ENCODE data around the gene SHBG. TPM values are rescaled to one million over a fixed set of nuclear protein-coding genes. Genes with fewer than 3 reads are reported as not detected.
"Not testable (repeated sequence)": the region's sequence is repeated elsewhere in the genome, so short reads cannot be mapped to it uniquely, and the experiment has no call there.

Gene SHBG
- total and polyA plus RNA-seq, 2 of the 8 experiments (the other 6 are each of a cell fraction or from before 2014, with no cell fraction given): 1.1 to 1.2 TPM

- not testable (repeated sequence) for DNase-seq (ENCODE audit: low read depth in 1 of 2, low spot score in 2 of 2)
These were observed 4.2 kb upstream of the SHBG start for GRCh38 chr17:7625749-7626148.

More at GRCh38 chr17:7625749-7626148, 4.2 kb upstream of the SHBG start:
- not testable (repeated sequence) for H2AFZ ChIP-seq (ENCODE audit: low read length); H3K4me3 ChIP-seq (ENCODE audit: extremely low read depth in 1 of 4, insufficient read depth in 2 of 4, low read depth in 3 of 4, low read length in 4 of 4); H3K4ac ChIP-seq (replicated peaks; ENCODE audit: insufficient read length, low read depth, low read length); H2BK20ac ChIP-seq (ENCODE audit: low read length); H3K27me3 ChIP-seq (replicated peaks in 1 of 4; ENCODE audit: control insufficient read depth in 3 of 4, extremely low read depth in 1 of 4, insufficient read depth in 3 of 4, low read length in 3 of 4); H4K20me1 ChIP-seq (replicated peaks in 1 of 2; ENCODE audit: control insufficient read depth in 1 of 2, insufficient read depth in 2 of 2, low read length in 2 of 2); H3K23me2 ChIP-seq (ENCODE audit: low read depth, low read length); FAIRE-seq; H4K5ac ChIP-seq (ENCODE audit: insufficient read length, low read depth, low read length); H3K4me2 ChIP-seq (ENCODE audit: insufficient read depth in 1 of 2, low read depth in 2 of 2, low read length in 2 of 2); H3K23ac ChIP-seq (ENCODE audit: insufficient read length); H2BK15ac ChIP-seq (ENCODE audit: low read length); H2BK12ac ChIP-seq (ENCODE audit: low read depth, low read length); H2AK5ac ChIP-seq (ENCODE audit: low read depth, low read length); H2BK120ac ChIP-seq (replicated peaks; ENCODE audit: low read depth, low read length); H2BK5ac ChIP-seq (ENCODE audit: low read depth, low read length); H3K9me3 ChIP-seq (ENCODE audit: insufficient read depth in 2 of 2, low read depth in 1 of 2, low read length in 1 of 2); H3K4me1 ChIP-seq (replicated peaks in 1 of 4; ENCODE audit: control insufficient read depth in 3 of 4, insufficient read depth in 4 of 4, low read length in 3 of 4); H4K91ac ChIP-seq (replicated peaks; ENCODE audit: insufficient read length, low read length); H3K79me2 ChIP-seq (ENCODE audit: control insufficient read depth in 1 of 2, insufficient read depth in 2 of 2, low read length in 2 of 2); H3K36me3 ChIP-seq (ENCODE audit: control insufficient read depth in 2 of 4, insufficient read depth in 4 of 4, low read length in 3 of 4); H3K14ac ChIP-seq (ENCODE audit: insufficient read length); H3K79me1 ChIP-seq (ENCODE audit: low read depth, low read length); H3K9ac ChIP-seq (replicated peaks in 1 of 4; ENCODE audit: extremely low read depth in 1 of 4, low read depth in 3 of 4, low read length in 3 of 4); H3K27ac ChIP-seq (ENCODE audit: low read depth, low read length); H4K8ac ChIP-seq (ENCODE audit: extremely low read depth, insufficient read depth, low read length); H3K18ac ChIP-seq (ENCODE audit: extremely low read depth, low read length); H3K56ac ChIP-seq (replicated peaks; ENCODE audit: insufficient read length, low read depth, low read length)
- POLR2A ChIA-PET (ENCODE audit: partially characterized antibody): interaction anchor here (2.7 to 79.4 kb wide), 3 partner anchors 11 to 41 kb away, joined by 15 to 2272 read pairs (median 19); partner anchors contain the start of genes ATP1B2, FXR2, SOX15 and TP53
- CTCF ChIA-PET (ENCODE audit: partially characterized antibody): interaction anchor here (1.5 to 3.7 kb wide), 2 partner anchors 47 to 62 kb away, joined by 8 to 20 read pairs; partner anchors contain the start of genes TP53 and WRAP53
- 97% methylated on average over 15 of the region's 16 CpGs; no CpG with 5 or more reads in 1 of the 2 experiments for WGBS, 2 experiments (ENCODE audit: extremely low coverage in 1 of 2, insufficient coverage in 1 of 2, insufficient read length in 1 of 2, insufficient replicate concordance in 2 of 2, low coverage in 1 of 2, low lambda C conversion rate in 2 of 2, missing lambda C conversion rate in 1 of 2)
